K562 (cell line): ENCODE results near the gene HAT1. TPM values are rescaled to one million over a fixed set of nuclear protein-coding genes. Genes with fewer than 3 reads are reported as not detected.

ENCODE experiments used
- CCNT2 ChIP-seq: IDR thresholded peaks from 2 replicates; pipeline ENCODE4 v1.6.1; 2011; ENCODE audit warnings: borderline replicate concordance, low read depth, mild to moderate bottlenecking, moderate library complexity, mixed read lengths, low read length; ENCODE audit not compliant: insufficient read length; ENCODE audit errors: extremely low read depth
- CHD1 ChIP-seq: fragments of 200-600 bp; sonication (generic); IDR thresholded peaks from one replicate; pipeline ENCODE4 v1.6.1; 2012; ENCODE audit warnings: mild to moderate bottlenecking, moderate library complexity, low read length, inconsistent platforms
- ERF ChIP-seq: fragments of 450-650 bp; formaldehyde crosslinking; IDR thresholded peaks from 2 replicates; pipeline ENCODE4 v1.4.0; 2020; ENCODE audit warnings: mild to moderate bottlenecking, mixed read lengths
- GTF2F1 ChIP-seq: IDR thresholded peaks from 2 replicates; pipeline ENCODE4 v1.6.1; 2011; ENCODE audit warnings: low read depth, low read length, improper control_type of control experiment
- ILK ChIP-seq: fragments of 450-650 bp; IDR thresholded peaks from 2 replicates; pipeline ENCODE4 v1.6.1; 2016; ENCODE audit warnings: missing genetic modification characterization, low read depth, mild to moderate bottlenecking, missing compliant biosample characterization, moderate library complexity, borderline replicate concordance
- MECOM ChIP-seq: fragments of 250-450 bp; sonication (Bioruptor Pico); IDR thresholded peaks from 2 replicates; pipeline ENCODE4 v1.8.0; 2022; ENCODE audit warnings: inconsistent platforms
- NFIX ChIP-seq: fragments of 250-450 bp; sonication (Bioruptor Pico); IDR thresholded peaks from 2 replicates; pipeline ENCODE4 v1.4.0; 2020; ENCODE audit warnings: low read depth, mild to moderate bottlenecking, moderate library complexity
- NKRF ChIP-seq: fragments of 450-650 bp; IDR thresholded peaks from 2 replicates; pipeline ENCODE4 v1.6.1; 2016; ENCODE audit warnings: borderline replicate concordance
- POLR2H ChIP-seq: IDR thresholded peaks from 2 replicates; pipeline ENCODE4 v1.6.1; 2016; ENCODE audit warnings: missing genetic modification characterization, low read depth, mild to moderate bottlenecking, control low read depth, missing compliant biosample characterization, moderate library complexity
- RBFOX2 ChIP-seq: fragments of 200-400 bp; formaldehyde crosslinking; IDR thresholded peaks from 2 replicates; pipeline ENCODE4 v1.6.1; 2017; ENCODE audit warnings: low read depth, mild to moderate bottlenecking, low read length, moderate library complexity
- RBM25 ChIP-seq: fragments of 200-400 bp; formaldehyde crosslinking; IDR thresholded peaks from 2 replicates; pipeline ENCODE4 v1.6.1; 2018; ENCODE audit warnings: low read length, low read depth, moderate library complexity; ENCODE audit not compliant: severe bottlenecking
- STAT5A ChIP-seq: IDR thresholded peaks from 2 replicates; pipeline ENCODE4 v1.6.1; 2012; ENCODE audit warnings: low read length, inconsistent platforms, borderline replicate concordance
- ZBTB11 ChIP-seq, 3 experiments: fragments of 200-800 bp in 1 of 3; fragments of 250-450 bp in 1 of 3; fragments of 450-650 bp in 1 of 3; sonication (Bioruptor Pico) in 1 of 3; sonication (Bioruptor generic) in 1 of 3; formaldehyde crosslinking in 1 of 3; IDR thresholded peaks; 2 replicates each; pipeline versions ENCODE4 v1.6.1 to v1.8.0; 2016 to 2022; ENCODE audit warnings: mild to moderate bottlenecking in 2 of 3, missing genetic modification characterization in 2 of 3, missing compliant biosample characterization in 1 of 3, moderate library complexity in 1 of 3
- ZNF311 ChIP-seq: fragments of 250-450 bp; sonication (Bioruptor Pico); IDR thresholded peaks from 2 replicates; pipeline ENCODE4 v1.4.0; 2020; ENCODE audit warnings: mild to moderate bottlenecking, moderate library complexity
- ZNF668 ChIP-seq: fragments of 250-450 bp; sonication (Bioruptor Pico); IDR thresholded peaks from 2 replicates; pipeline ENCODE4 v1.8.0; 2022; ENCODE audit warnings: mild to moderate bottlenecking, inconsistent platforms
- polyA plus RNA-seq, 8 experiments: library from polyadenylated mRNA; depleted of rRNA in 4 of 8; stranded (reverse) in 5 of 8; unstranded in 3 of 8; fragments of >200 nt; fragmentation: Nextera tagmentation in 2 of 8; fragmentation: Illumina TruSeq in 1 of 8; extraction: Ambion mirVana in 2 of 8; extraction: Trizol in 1 of 8; gene quantifications; 2 replicates each; pipeline versions ENCODE4 v1.2.1 to v1.2.3, GENCODE V29; 2011 to 2014; ENCODE audit warnings: inconsistent platforms in 1 of 8, missing spikeins in 1 of 8
- total RNA-seq, 7 experiments: library from RNA; depleted of rRNA in 6 of 7; stranded (reverse); fragments of >200 nt in 6 of 7; fragmentation: Illumina TruSeq in 2 of 7; extraction: Trizol in 2 of 7; gene quantifications; 2 replicates each; pipeline versions ENCODE4 v1.2.1 to v1.2.3, GENCODE V29; 2011 to 2021; ENCODE audit warnings: low replicate concordance in 1 of 7
- TF ChIP-seq, protein P1 (sequence below), 3 experiments: IDR thresholded peaks in 2 of 3; conservative IDR thresholded peaks in 1 of 3; 2 replicates each; pipeline ENCODE4 v1.5.1; 2011 to 2012; ENCODE audit warnings: low read length in 3 of 3, mild to moderate bottlenecking in 3 of 3, control low read depth in 2 of 3, improper control_type of control experiment in 1 of 3, inconsistent platforms in 1 of 3, low read depth in 1 of 3, mixed read lengths in 1 of 3, moderate library complexity in 1 of 3; ENCODE audit not compliant: insufficient read depth in 2 of 3
- TF ChIP-seq, protein P2 (sequence below): fragments of 450-650 bp; IDR thresholded peaks from 2 replicates; pipeline ENCODE4 v1.6.1; 2016; ENCODE audit warnings: low read depth, mild to moderate bottlenecking, moderate library complexity

The HAT1 gene
- total and polyA plus RNA-seq, 9 of the 15 experiments (the other 6 are each of a cell fraction or from before 2014, with no cell fraction given) = 125 to 384 (median 244) TPM

- no peak for TF ChIP-seq ILK (tag)
- no peak for TF ChIP-seq ZNF668 (CRISPR knock-in tag)
- TF ChIP-seq CCNT2 = peak; percentile 93
- TF ChIP-seq GTF2F1 = no peak; the same call in none of the 2 replicates
- TF ChIP-seq NFIX (CRISPR knock-in tag) = no peak
- peak in 1 of 3 experiments; percentile 29; a peak in 1 of 6 replicates for TF ChIP-seq ZBTB11 (CRISPR knock-in tag; IDR thresholded peaks at IDR 0.05)
- peak; percentile 99 for TF ChIP-seq RBFOX2
- TF ChIP-seq MECOM (CRISPR knock-in tag) = no peak
- 0 out of 2 replicates have a peak, but pooled peaks have one; percentile 51 for TF ChIP-seq ERF
- peak; percentile 76 for TF ChIP-seq POLR2H (tag)
- peak; percentile 40 for TF ChIP-seq RBM25
- TF ChIP-seq, protein P1, sequence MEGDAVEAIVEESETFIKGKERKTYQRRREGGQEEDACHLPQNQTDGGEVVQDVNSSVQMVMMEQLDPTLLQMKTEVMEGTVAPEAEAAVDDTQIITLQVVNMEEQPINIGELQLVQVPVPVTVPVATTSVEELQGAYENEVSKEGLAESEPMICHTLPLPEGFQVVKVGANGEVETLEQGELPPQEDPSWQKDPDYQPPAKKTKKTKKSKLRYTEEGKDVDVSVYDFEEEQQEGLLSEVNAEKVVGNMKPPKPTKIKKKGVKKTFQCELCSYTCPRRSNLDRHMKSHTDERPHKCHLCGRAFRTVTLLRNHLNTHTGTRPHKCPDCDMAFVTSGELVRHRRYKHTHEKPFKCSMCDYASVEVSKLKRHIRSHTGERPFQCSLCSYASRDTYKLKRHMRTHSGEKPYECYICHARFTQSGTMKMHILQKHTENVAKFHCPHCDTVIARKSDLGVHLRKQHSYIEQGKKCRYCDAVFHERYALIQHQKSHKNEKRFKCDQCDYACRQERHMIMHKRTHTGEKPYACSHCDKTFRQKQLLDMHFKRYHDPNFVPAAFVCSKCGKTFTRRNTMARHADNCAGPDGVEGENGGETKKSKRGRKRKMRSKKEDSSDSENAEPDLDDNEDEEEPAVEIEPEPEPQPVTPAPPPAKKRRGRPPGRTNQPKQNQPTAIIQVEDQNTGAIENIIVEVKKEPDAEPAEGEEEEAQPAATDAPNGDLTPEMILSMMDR (IDR thresholded peaks at IDR 0.05 in 2 of 3, conservative IDR thresholded peaks at IDR 0.05 in 1 of 3; ENCODE audit: insufficient read depth in 2 of 3, low read depth in 1 of 3, low read length in 3 of 3) = peak in 1 of 3 experiments; percentile 2; a peak in 2 of 6 replicates
- TF ChIP-seq STAT5A = no peak
- TF ChIP-seq CHD1 = peak; percentile 66
- no peak for TF ChIP-seq ZNF311
- peak; percentile 100 for TF ChIP-seq NKRF
- TF ChIP-seq, protein P2, sequence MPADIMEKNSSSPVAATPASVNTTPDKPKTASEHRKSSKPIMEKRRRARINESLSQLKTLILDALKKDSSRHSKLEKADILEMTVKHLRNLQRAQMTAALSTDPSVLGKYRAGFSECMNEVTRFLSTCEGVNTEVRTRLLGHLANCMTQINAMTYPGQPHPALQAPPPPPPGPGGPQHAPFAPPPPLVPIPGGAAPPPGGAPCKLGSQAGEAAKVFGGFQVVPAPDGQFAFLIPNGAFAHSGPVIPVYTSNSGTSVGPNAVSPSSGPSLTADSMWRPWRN = no peak
These were observed 77.6 kb downstream of the HAT1 start, which contains the start of gene METAP1D (continued) for GRCh38 chr2:171999604-172000469.
